GM12878 (cell line): ENCODE measurements around the gene NELFB. TPM values are rescaled to one million over a fixed set of nuclear protein-coding genes. Genes with fewer than 3 reads are reported as not detected.
A peak's percentile ranks its signal among the peaks of the same experiment; 100 is the strongest.

Experiments
- FOS ChIP-seq: IDR thresholded peaks from 3 replicates; pipeline ENCODE4 v1.6.1; 2011; ENCODE audit warnings: borderline replicate concordance; ENCODE audit not compliant: insufficient read length; ENCODE audit errors: extremely low read depth
- LARP7 ChIP-seq: fragments of 450-650 bp; IDR thresholded peaks from 2 replicates; pipeline ENCODE4 v1.6.1; 2017; ENCODE audit warnings: mild to moderate bottlenecking
- POLR2A ChIP-seq: IDR thresholded peaks from 2 replicates; pipeline ENCODE4 v1.6.1; 2011; ENCODE audit warnings: low read depth, mild to moderate bottlenecking, low read length
- RB1 ChIP-seq: fragments of 450-650 bp; formaldehyde crosslinking; IDR thresholded peaks from 2 replicates; pipeline ENCODE4 v1.6.1; 2017; ENCODE audit warnings: mild to moderate bottlenecking, borderline replicate concordance
- SMAD5 ChIP-seq: IDR thresholded peaks from 2 replicates; pipeline ENCODE4 v1.6.1; 2016; ENCODE audit warnings: antibody characterized with exemption, low read depth
- SPI1 ChIP-seq: IDR thresholded peaks from 2 replicates; pipeline ENCODE4 v1.6.1; 2011; ENCODE audit warnings: low read depth, mild to moderate bottlenecking, low read length, moderate library complexity, borderline replicate concordance; ENCODE audit not compliant: insufficient read depth
- SUZ12 ChIP-seq: fragments of 200-600 bp; sonication (generic); IDR thresholded peaks from one replicate; pipeline ENCODE4 v1.6.1; 2018; ENCODE audit warnings: antibody characterized with exemption, mild to moderate bottlenecking; ENCODE audit not compliant: unreplicated experiment
- ZNF217 ChIP-seq: fragments of 450-650 bp; IDR thresholded peaks from 2 replicates; pipeline ENCODE4 v1.6.1; 2017; ENCODE audit warnings: antibody characterized with exemption, mild to moderate bottlenecking
- ZNF274 ChIP-seq: IDR thresholded peaks from one replicate; pipeline ENCODE4 v1.8.0; 2011; ENCODE audit not compliant: insufficient read length, insufficient read depth
- polyA plus RNA-seq, 11 experiments: library from polyadenylated mRNA; depleted of rRNA in 4 of 11; unstranded in 6 of 11; stranded (reverse) in 5 of 11; fragments of >200 nt; fragmentation: Nextera tagmentation in 4 of 11; fragmentation: Illumina TruSeq in 1 of 11; extraction: Ambion mirVana in 4 of 11; extraction: Trizol in 1 of 11; gene quantifications; 1 replicate in 1 of 11; 2 replicates in 10 of 11; pipeline versions ENCODE4 v1.2.1 to v1.2.3, GENCODE V29; 2011 to 2016; ENCODE audit warnings: inconsistent platforms in 2 of 11, missing spikeins in 2 of 11, low read depth in 1 of 11
- total RNA-seq, 4 experiments: library from RNA; depleted of rRNA in 3 of 4; stranded (reverse); fragments of >200 nt in 3 of 4; fragmentation: Illumina TruSeq in 1 of 4; extraction: Trizol in 1 of 4; gene quantifications; 2 replicates each; pipeline versions ENCODE4 v1.2.1 to v1.2.3, GENCODE V29; 2013 to 2021
- TF ChIP-seq, protein P1 (sequence below): fragments of 450-650 bp; IDR thresholded peaks from 2 replicates; pipeline ENCODE4 v1.6.1; 2017; ENCODE audit warnings: mild to moderate bottlenecking
- TF ChIP-seq, protein P2 (sequence below): IDR thresholded peaks from 2 replicates; pipeline ENCODE4 v1.6.1; 2011; ENCODE audit warnings: mild to moderate bottlenecking, low read depth, low read length, moderate library complexity; ENCODE audit not compliant: insufficient replicate concordance
- TF ChIP-seq, protein P3 (sequence below): IDR thresholded peaks from 2 replicates; pipeline ENCODE4 v1.6.1; 2011; ENCODE audit warnings: borderline replicate concordance, low read depth, mild to moderate bottlenecking, moderate library complexity, low read length; ENCODE audit not compliant: insufficient read depth, poor library complexity, severe bottlenecking
- TF ChIP-seq, protein P4 (sequence below): fragments of 450-650 bp; IDR thresholded peaks from 2 replicates; pipeline ENCODE4 v1.6.1; 2018; ENCODE audit warnings: mild to moderate bottlenecking, low read depth, moderate library complexity; ENCODE audit not compliant: partially characterized antibody
- TF ChIP-seq, protein P5 (sequence below): IDR thresholded peaks from 2 replicates; pipeline ENCODE4 v1.6.1; 2011; ENCODE audit warnings: low read depth, mild to moderate bottlenecking, low read length, moderate library complexity, borderline replicate concordance; ENCODE audit errors: extremely low read depth
- TF ChIP-seq, protein P6 (sequence below): IDR thresholded peaks from 2 replicates; pipeline ENCODE4 v1.6.1; 2012; ENCODE audit warnings: low read depth, low read length, improper control_type of control experiment

Gene NELFB
- total and polyA plus RNA-seq, 10 of the 15 experiments (the other 5 are each of a cell fraction or from before 2014, with no cell fraction given): 0.19 to 63.4 (median 30.9) TPM

DNA sequence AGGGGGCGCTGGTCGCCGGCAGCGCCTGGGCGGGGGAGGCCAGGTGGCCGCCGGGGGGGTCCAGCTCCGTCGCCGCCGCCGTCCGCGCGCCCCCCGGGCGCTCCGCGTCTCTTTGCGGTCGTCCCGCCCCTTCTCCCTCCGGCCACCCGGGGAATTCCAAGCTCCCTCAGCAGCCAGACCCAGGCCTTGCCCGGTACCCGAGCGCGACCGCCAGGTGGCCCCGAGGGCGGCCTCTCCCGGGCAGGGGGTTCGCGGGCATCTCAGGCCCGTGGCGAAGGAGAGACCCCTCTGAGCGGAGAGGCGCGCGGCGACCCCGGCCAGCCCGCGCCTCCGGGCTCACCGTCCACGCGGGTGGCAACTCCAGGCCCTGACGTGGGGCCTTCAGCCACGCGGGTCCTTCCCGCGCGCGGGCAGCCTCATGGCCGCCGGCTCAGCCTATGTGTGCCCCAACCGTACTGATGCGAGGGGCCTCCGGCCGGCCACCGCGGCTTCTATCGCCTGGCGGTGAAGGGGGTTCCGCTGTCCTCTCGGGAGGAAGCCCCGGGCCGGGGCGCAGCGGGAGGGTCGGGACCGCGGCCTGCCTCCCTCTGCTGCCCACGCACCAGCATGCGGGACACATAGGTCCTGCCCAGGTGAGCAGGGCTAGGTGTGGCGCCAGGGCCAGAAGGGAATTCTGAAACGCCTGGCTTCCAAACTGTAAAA is 47.5 kb downstream of the NELFB start (continued):
- TF ChIP-seq, protein P1, sequence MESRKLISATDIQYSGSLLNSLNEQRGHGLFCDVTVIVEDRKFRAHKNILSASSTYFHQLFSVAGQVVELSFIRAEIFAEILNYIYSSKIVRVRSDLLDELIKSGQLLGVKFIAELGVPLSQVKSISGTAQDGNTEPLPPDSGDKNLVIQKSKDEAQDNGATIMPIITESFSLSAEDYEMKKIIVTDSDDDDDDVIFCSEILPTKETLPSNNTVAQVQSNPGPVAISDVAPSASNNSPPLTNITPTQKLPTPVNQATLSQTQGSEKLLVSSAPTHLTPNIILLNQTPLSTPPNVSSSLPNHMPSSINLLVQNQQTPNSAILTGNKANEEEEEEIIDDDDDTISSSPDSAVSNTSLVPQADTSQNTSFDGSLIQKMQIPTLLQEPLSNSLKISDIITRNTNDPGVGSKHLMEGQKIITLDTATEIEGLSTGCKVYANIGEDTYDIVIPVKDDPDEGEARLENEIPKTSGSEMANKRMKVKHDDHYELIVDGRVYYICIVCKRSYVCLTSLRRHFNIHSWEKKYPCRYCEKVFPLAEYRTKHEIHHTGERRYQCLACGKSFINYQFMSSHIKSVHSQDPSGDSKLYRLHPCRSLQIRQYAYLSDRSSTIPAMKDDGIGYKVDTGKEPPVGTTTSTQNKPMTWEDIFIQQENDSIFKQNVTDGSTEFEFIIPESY: no peak
- TF ChIP-seq LARP7 (peak; percentile 64; the same call in 1 of the 2 replicates), FOS (no peak), SMAD5 (no peak), ZNF274 (no peak), POLR2A (no peak), SUZ12 (no peak), SPI1 (no peak), RB1 (0 out of 2 replicates have a peak, but pooled peaks have one; percentile 61), ZNF217 (no peak)
- TF ChIP-seq, protein P2, sequence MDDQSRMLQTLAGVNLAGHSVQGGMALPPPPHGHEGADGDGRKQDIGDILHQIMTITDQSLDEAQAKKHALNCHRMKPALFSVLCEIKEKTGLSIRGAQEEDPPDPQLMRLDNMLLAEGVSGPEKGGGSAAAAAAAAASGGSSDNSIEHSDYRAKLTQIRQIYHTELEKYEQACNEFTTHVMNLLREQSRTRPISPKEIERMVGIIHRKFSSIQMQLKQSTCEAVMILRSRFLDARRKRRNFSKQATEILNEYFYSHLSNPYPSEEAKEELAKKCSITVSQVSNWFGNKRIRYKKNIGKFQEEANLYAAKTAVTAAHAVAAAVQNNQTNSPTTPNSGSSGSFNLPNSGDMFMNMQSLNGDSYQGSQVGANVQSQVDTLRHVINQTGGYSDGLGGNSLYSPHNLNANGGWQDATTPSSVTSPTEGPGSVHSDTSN: no peak
- TF ChIP-seq, protein P3, sequence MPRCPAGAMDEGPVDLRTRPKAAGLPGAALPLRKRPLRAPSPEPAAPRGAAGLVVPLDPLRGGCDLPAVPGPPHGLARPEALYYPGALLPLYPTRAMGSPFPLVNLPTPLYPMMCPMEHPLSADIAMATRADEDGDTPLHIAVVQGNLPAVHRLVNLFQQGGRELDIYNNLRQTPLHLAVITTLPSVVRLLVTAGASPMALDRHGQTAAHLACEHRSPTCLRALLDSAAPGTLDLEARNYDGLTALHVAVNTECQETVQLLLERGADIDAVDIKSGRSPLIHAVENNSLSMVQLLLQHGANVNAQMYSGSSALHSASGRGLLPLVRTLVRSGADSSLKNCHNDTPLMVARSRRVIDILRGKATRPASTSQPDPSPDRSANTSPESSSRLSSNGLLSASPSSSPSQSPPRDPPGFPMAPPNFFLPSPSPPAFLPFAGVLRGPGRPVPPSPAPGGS: no peak
- TF ChIP-seq, protein P4, sequence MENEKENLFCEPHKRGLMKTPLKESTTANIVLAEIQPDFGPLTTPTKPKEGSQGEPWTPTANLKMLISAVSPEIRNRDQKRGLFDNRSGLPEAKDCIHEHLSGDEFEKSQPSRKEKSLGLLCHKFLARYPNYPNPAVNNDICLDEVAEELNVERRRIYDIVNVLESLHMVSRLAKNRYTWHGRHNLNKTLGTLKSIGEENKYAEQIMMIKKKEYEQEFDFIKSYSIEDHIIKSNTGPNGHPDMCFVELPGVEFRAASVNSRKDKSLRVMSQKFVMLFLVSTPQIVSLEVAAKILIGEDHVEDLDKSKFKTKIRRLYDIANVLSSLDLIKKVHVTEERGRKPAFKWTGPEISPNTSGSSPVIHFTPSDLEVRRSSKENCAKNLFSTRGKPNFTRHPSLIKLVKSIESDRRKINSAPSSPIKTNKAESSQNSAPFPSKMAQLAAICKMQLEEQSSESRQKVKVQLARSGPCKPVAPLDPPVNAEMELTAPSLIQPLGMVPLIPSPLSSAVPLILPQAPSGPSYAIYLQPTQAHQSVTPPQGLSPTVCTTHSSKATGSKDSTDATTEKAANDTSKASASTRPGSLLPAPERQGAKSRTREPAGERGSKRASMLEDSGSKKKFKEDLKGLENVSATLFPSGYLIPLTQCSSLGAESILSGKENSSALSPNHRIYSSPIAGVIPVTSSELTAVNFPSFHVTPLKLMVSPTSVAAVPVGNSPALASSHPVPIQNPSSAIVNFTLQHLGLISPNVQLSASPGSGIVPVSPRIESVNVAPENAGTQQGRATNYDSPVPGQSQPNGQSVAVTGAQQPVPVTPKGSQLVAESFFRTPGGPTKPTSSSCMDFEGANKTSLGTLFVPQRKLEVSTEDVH: no peak
- TF ChIP-seq, protein P5, sequence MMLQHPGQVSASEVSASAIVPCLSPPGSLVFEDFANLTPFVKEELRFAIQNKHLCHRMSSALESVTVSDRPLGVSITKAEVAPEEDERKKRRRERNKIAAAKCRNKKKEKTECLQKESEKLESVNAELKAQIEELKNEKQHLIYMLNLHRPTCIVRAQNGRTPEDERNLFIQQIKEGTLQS: no peak
- TF ChIP-seq, protein P6, sequence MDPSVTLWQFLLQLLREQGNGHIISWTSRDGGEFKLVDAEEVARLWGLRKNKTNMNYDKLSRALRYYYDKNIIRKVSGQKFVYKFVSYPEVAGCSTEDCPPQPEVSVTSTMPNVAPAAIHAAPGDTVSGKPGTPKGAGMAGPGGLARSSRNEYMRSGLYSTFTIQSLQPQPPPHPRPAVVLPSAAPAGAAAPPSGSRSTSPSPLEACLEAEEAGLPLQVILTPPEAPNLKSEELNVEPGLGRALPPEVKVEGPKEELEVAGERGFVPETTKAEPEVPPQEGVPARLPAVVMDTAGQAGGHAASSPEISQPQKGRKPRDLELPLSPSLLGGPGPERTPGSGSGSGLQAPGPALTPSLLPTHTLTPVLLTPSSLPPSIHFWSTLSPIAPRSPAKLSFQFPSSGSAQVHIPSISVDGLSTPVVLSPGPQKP: no peak
